BE2C (cell line): Measurements from ENCODE around the gene CT45A10. TPM values are rescaled to one million over a fixed set of nuclear protein-coding genes. Genes with fewer than 3 reads are reported as not detected.
"Not testable (repeated sequence)": the region's sequence is repeated elsewhere in the genome, so short reads cannot be mapped to it uniquely, and the experiment has no call there.

Experiments used
- DNase-seq: peaks from one replicate; pipeline ENCODE4 v3.0.0-alpha.2; 2020
- H3K27me3 ChIP-seq: fragments of 250-450 bp; sonication (Bioruptor Pico); 2 replicates; pipeline ENCODE4 v1.5.1; 2020; ENCODE audit warnings: mild to moderate bottlenecking
- H3K36me3 ChIP-seq: fragments of 250-450 bp; sonication (Bioruptor Pico); 2 replicates; pipeline ENCODE4 v1.5.1; 2020; ENCODE audit warnings: mild to moderate bottlenecking
- H3K4me1 ChIP-seq: fragments of 250-450 bp; sonication (Bioruptor Pico); 2 replicates; pipeline ENCODE4 v1.5.1; 2020
- H3K4me3 ChIP-seq: 2 replicates; pipeline ENCODE4 v1.5.1; 2011; ENCODE audit warnings: low read depth, low read length
- H3K9me3 ChIP-seq: fragments of 250-450 bp; sonication (Bioruptor Pico); 2 replicates; pipeline ENCODE4 v1.5.1; 2020
- CTCF ChIP-seq: IDR thresholded peaks from 2 replicates; pipeline ENCODE4 v1.5.1; 2012; ENCODE audit warnings: mild to moderate bottlenecking, low read depth, low read length
- polyA plus RNA-seq: library from polyadenylated mRNA; unstranded; fragments of >200 nt; gene quantifications from one replicate; pipeline ENCODE4 v1.2.1, GENCODE V29; 2012; ENCODE audit warnings: low read depth, missing spikeins; ENCODE audit not compliant: insufficient read length, insufficient read depth

The CT45A10 gene
- polyA plus RNA-seq: not detected

GRCh38 chrX:135893294-135893817 is at the start of gene CT45A10, which contains the start of gene SAGE1:
TSS of gene CT45A10 (minus strand) at chrX:135893444. CDS start at chrX:135885344, 8,100 bp downstream.
TSS of gene SAGE1 (plus strand) at chrX:135893716. CDS start at chrX:135896243, 2,527 bp downstream.
- DNase-seq: no peak
- Histone ChIP-seq H3K27me3 (no peaks in the 10 kb centered on the region), H3K4me3 (no peak within 1 kb of the TSS), H3K4me1 (no peaks in the 10 kb centered on the region), H3K9me3 (no peaks in the 10 kb centered on the region), H3K36me3 (no peaks in the 10 kb centered on the region)
- TF ChIP-seq CTCF: no peak

GRCh38 chrX:135931644-135932487 is 38.6 kb upstream of the CT45A10 start:
- Histone ChIP-seq H3K9me3 (no peaks in the 10 kb centered on the region), H3K4me1 (no peaks in the 10 kb centered on the region), H3K27me3 (no peaks in the 10 kb centered on the region), H3K4me3 (no peak overlapping the region), H3K36me3 (no peaks in the 10 kb centered on the region)
- peak; percentile 64 for TF ChIP-seq CTCF
- DNase-seq: peak; percentile 54

- H3K27me3 ChIP-seq: no peaks in the 10 kb centered on the region
- H3K9me3 ChIP-seq: no peaks in the 10 kb centered on the region
- no peak for TF ChIP-seq CTCF
- H3K4me1 ChIP-seq: no peaks in the 10 kb centered on the region
- H3K4me3 ChIP-seq: no peak overlapping the region
- no peak for DNase-seq
- H3K36me3 ChIP-seq: no peaks in the 10 kb centered on the region
Measured at GRCh38 chrX:135927897-135928296, 34.7 kb upstream of the CT45A10 start.

- DNase-seq: no peak
- no peaks in the 10 kb centered on the region for H3K36me3 ChIP-seq
- no peaks in the 10 kb centered on the region for H3K27me3 ChIP-seq
- peak; percentile 29; the same call in 1 of the 2 replicates for TF ChIP-seq CTCF
- no peak overlapping the region for H3K4me3 ChIP-seq
- H3K4me1 ChIP-seq: no peaks in the 10 kb centered on the region
- H3K9me3 ChIP-seq: no peaks in the 10 kb centered on the region
Measured at GRCh38 chrX:135923353-135923752, 30.1 kb upstream of the CT45A10 start.

- not testable (repeated sequence) for DNase-seq, H3K27me3 ChIP-seq, H3K36me3 ChIP-seq, H3K9me3 ChIP-seq, H3K4me1 ChIP-seq, H3K4me3 ChIP-seq
Measured at GRCh38 chrX:135920516-135920915, 27.3 kb upstream of the CT45A10 start.

GRCh38 chrX:135914404-135914803 is 21.2 kb upstream of the CT45A10 start:
- Histone ChIP-seq H3K36me3 (no peaks in the 10 kb centered on the region), H3K4me1 (no peaks in the 10 kb centered on the region), H3K9me3 (no peaks in the 10 kb centered on the region), H3K27me3 (no peaks in the 10 kb centered on the region), H3K4me3 (no peak overlapping the region)
- DNase-seq: no peak
- TF ChIP-seq CTCF: no peak
